Measurements from ENCODE around the gene SARS1.

DNA sequence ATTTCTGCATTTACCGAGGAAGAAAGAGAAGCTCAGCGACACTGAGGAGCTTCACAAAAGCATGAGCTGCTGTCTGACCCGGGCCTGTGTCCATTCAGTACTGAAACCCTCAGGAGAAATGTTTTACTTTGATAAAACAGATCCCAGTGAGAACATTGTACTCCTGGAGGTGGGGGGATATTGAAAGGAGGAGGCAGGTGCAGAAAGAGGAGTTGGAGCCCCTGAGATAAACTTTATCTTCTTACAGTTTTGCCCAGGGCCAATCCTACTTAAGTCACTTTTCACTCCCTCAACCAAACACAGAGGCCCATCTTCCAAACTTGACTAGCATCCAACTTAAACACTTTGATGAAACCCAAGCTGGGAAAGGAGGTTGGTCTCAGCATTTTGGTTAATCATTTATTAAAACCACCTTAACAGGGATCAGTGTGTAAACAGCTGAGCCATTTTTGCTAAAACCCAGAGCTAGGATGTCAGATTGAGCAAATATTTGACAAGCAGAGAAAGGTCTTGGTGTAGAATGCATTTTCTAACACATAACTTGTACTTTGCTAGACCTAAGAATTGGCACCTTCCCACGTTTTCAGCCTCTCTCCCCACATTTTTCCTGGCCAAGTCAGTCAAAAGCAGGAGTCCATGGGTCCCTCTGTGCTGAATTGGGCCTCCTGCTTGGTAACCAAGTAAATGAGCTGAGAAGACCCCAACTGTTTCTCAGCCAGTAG lies 32.5 kb upstream of the SARS1 start:
- TF ChIP-seq CTCF (IDR thresholded peaks at IDR 0.05), result no peak
- TF ChIP-seq POLR2AphosphoS5 (IDR thresholded peaks at IDR 0.05), result peak; percentile 85

Measured in prostate gland (tissue), 2 donors.